K562 (cell line): Measurements from ENCODE around the gene ZNF521. TPM values are rescaled to one million over a fixed set of nuclear protein-coding genes. Genes with fewer than 3 reads are reported as not detected.

Source experiments
- MGA ChIP-seq: fragments of 450-650 bp; IDR thresholded peaks from 2 replicates; pipeline ENCODE4 v1.6.1; 2016; ENCODE audit warnings: mild to moderate bottlenecking, moderate library complexity
- MXI1 ChIP-seq: IDR thresholded peaks from 2 replicates; pipeline ENCODE4 v1.6.1; 2011; ENCODE audit warnings: low read depth, mild to moderate bottlenecking, improper control_type of control experiment, low read length
- OTX1 ChIP-seq: fragments of 450-650 bp; formaldehyde crosslinking; IDR thresholded peaks from 2 replicates; pipeline ENCODE4 v1.4.0; 2022; ENCODE audit warnings: mild to moderate bottlenecking
- TCF7L2 ChIP-seq: fragments of 150-350 bp; IDR thresholded peaks from 2 replicates; pipeline ENCODE4 v1.6.1; 2016; ENCODE audit warnings: low read depth, mild to moderate bottlenecking, low read length, moderate library complexity
- TSC22D4 ChIP-seq: fragments of 450-650 bp; IDR thresholded peaks from 2 replicates; pipeline ENCODE4 v1.6.1; 2016; ENCODE audit warnings: missing genetic modification characterization, missing biosample characterization, control low read depth
- polyA plus RNA-seq, 8 experiments: library from polyadenylated mRNA; depleted of rRNA in 4 of 8; stranded (reverse) in 5 of 8; unstranded in 3 of 8; fragments of >200 nt; fragmentation: Nextera tagmentation in 2 of 8; fragmentation: Illumina TruSeq in 1 of 8; extraction: Ambion mirVana in 2 of 8; extraction: Trizol in 1 of 8; gene quantifications; 2 replicates each; pipeline versions ENCODE4 v1.2.1 to v1.2.3, GENCODE V29; 2011 to 2014; ENCODE audit warnings: inconsistent platforms in 1 of 8, missing spikeins in 1 of 8
- total RNA-seq, 7 experiments: library from RNA; depleted of rRNA in 6 of 7; stranded (reverse); fragments of >200 nt in 6 of 7; fragmentation: Illumina TruSeq in 2 of 7; extraction: Trizol in 2 of 7; gene quantifications; 2 replicates each; pipeline versions ENCODE4 v1.2.1 to v1.2.3, GENCODE V29; 2011 to 2021; ENCODE audit warnings: low replicate concordance in 1 of 7
- TF ChIP-seq, protein P1 (sequence below): sonication (generic); formaldehyde crosslinking; IDR thresholded peaks from 2 replicates; pipeline ENCODE4 v1.8.0; 2022; ENCODE audit warnings: mild to moderate bottlenecking, low read depth, missing genetic modification reagents

The ZNF521 gene
- total and polyA plus RNA-seq, 9 of the 15 experiments (the other 6 are each of a cell fraction or from before 2014, with no cell fraction given): 1.2 to 5.8 (median 1.6) TPM

DNA sequence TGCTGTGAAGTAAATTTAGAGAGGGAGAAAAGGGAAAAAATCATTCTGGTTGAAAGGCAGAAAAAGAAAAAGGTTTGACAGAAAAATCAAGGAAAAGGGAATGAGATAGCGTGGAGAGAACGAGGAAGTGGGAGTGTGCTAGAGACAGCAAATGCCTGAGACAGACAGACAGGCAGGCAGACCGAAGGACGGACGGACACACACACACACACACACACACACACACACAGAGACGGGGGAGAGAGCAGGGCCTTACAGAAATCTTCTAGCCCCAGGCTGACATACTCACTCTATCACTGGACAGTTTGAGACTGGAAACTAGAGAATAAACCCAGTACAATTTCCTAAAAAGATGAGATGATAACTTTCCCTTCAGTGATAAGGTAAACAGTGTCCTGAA lies 238.4 kb downstream of the ZNF521 start (continued):
- no peak for TF ChIP-seq MGA
- TF ChIP-seq OTX1 (CRISPR knock-in tag): no peak
- no peak for TF ChIP-seq MXI1
- no peak for TF ChIP-seq TSC22D4 (tag)
- TF ChIP-seq TCF7L2: no peak
- TF ChIP-seq, protein P1, sequence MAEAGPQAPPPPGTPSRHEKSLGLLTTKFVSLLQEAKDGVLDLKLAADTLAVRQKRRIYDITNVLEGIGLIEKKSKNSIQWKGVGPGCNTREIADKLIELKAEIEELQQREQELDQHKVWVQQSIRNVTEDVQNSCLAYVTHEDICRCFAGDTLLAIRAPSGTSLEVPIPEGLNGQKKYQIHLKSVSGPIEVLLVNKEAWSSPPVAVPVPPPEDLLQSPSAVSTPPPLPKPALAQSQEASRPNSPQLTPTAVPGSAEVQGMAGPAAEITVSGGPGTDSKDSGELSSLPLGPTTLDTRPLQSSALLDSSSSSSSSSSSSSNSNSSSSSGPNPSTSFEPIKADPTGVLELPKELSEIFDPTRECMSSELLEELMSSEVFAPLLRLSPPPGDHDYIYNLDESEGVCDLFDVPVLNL (CRISPR knock-in tag): no peak
